Activated naive CD8-positive, alpha-beta T cell treated with anti-CD3 and anti-CD28 coated beads, Interleukin-2, amount 50 U/mL, for 16 hours (primary cell): ENCODE results near the gene ERG28.
"Not testable (repeated sequence)": the region's sequence is repeated elsewhere in the genome, so short reads cannot be mapped to it uniquely, and the experiment has no call there.

Experiments
- DNase-seq: peaks from one replicate; pipeline ENCODE4 v3.0.0-alpha.2; 2020; ENCODE audit warnings: low read depth, low spot score

ERG28 gene

GRCh38 chr14:75660630-75661498 lies at the start of gene ERG28, which contains the start of gene TTLL5:
TSS of gene ERG28 (minus strand) at chr14:75660876. CDS start at chr14:75657502, 3,374 bp downstream.
TSS of gene TTLL5 (plus strand) at chr14:75661246. CDS start at chr14:75663150, 1,904 bp downstream.
- DNase-seq, result peak; percentile 92

GRCh38 chr14:75709207-75709812 lies 48.6 kb upstream of the ERG28 start:
- peak; percentile 14 for DNase-seq

GRCh38 chr14:75705014-75705413 lies 44.3 kb upstream of the ERG28 start:
- DNase-seq, result no peak

- no peak for DNase-seq
Observed at GRCh38 chr14:75703467-75703866, 42.8 kb upstream of the ERG28 start.

- no peak for DNase-seq
Observed at GRCh38 chr14:75702616-75703261, 42.1 kb upstream of the ERG28 start.

GRCh38 chr14:75702122-75702521 lies 41.4 kb upstream of the ERG28 start:
- no peak for DNase-seq

- DNase-seq, result no peak
Observed at GRCh38 chr14:75700295-75700694, 39.6 kb upstream of the ERG28 start.

- no peak for DNase-seq
Observed at GRCh38 chr14:75699331-75699730, 38.7 kb upstream of the ERG28 start.

- DNase-seq, result no peak
Observed at GRCh38 chr14:75697918-75698317, 37.2 kb upstream of the ERG28 start.

GRCh38 chr14:75697386-75697785 lies 36.7 kb upstream of the ERG28 start:
- DNase-seq, result no peak

GRCh38 chr14:75695025-75695424 lies 34.3 kb upstream of the ERG28 start:
- DNase-seq, result not testable (repeated sequence)

GRCh38 chr14:75690010-75690409 lies 29.3 kb upstream of the ERG28 start:
- DNase-seq, result no peak

- no peak for DNase-seq
Observed at GRCh38 chr14:75689012-75689411, 28.3 kb upstream of the ERG28 start.

GRCh38 chr14:75685910-75686309 lies 25.2 kb upstream of the ERG28 start:
- no peak for DNase-seq

- no peak for DNase-seq
Observed at GRCh38 chr14:75675265-75675960, 14.7 kb upstream of the ERG28 start.

- DNase-seq, result no peak
Observed at GRCh38 chr14:75673345-75674035, 12.8 kb upstream of the ERG28 start.

GRCh38 chr14:75672605-75673192 lies 12.0 kb upstream of the ERG28 start:
- no peak for DNase-seq

GRCh38 chr14:75667099-75667765 lies 6.6 kb upstream of the ERG28 start:
- DNase-seq, result no peak

- no peak for DNase-seq
Observed at GRCh38 chr14:75662966-75663365, 2.3 kb upstream of the ERG28 start.

GRCh38 chr14:75661499-75661814 lies 781 bp upstream of the ERG28 start:
- no peak for DNase-seq
